ENCODE results near the gene EDN1.

DNA sequence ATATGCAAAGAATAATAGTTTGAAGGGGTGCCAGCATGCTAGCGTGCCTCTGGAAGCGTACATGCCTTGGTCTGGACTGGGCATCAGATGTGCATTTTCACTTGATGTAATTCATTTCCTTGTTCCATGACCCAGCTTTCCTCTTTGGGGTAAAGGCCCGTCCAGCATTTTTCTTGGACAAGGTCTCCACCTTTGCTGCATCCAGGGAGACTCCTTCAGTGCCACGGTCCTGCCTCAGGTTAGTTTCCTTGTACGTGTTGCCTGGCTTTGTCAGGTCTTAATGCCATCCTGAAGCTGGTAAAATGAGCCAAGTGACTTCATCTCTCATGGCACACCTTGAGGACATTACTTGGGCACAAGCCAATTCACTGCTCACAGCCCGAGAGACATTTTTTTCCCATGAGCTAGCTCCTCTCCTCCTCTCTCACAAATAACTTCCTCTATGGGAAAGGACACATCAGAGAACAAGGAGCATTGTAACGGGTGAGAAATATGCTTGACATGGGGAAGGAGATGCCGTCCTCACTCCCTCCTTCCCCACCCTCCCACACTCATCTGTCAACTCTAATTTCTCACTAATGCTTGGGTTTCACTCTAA, 23.9 kb downstream of the EDN1 start:
- no peak for TF ChIP-seq IRF2 (CRISPR knock-in tag; IDR thresholded peaks at IDR 0.05)
- TF ChIP-seq JUND (CRISPR knock-in tag; IDR thresholded peaks at IDR 0.05) = no peak
- no peak for TF ChIP-seq ELF4 (CRISPR knock-in tag; IDR thresholded peaks at IDR 0.05; ENCODE audit: borderline replicate concordance)
- TF ChIP-seq AGO2 (optimal IDR thresholded peaks at IDR 0.05; ENCODE audit: low read depth, low read length) = no peak
- TF ChIP-seq ZNF3 (CRISPR knock-in tag; IDR thresholded peaks at IDR 0.05) = no peak
- no peak for TF ChIP-seq SIN3B (IDR thresholded peaks at IDR 0.05; ENCODE audit: low read length)
- TF ChIP-seq, protein P1, sequence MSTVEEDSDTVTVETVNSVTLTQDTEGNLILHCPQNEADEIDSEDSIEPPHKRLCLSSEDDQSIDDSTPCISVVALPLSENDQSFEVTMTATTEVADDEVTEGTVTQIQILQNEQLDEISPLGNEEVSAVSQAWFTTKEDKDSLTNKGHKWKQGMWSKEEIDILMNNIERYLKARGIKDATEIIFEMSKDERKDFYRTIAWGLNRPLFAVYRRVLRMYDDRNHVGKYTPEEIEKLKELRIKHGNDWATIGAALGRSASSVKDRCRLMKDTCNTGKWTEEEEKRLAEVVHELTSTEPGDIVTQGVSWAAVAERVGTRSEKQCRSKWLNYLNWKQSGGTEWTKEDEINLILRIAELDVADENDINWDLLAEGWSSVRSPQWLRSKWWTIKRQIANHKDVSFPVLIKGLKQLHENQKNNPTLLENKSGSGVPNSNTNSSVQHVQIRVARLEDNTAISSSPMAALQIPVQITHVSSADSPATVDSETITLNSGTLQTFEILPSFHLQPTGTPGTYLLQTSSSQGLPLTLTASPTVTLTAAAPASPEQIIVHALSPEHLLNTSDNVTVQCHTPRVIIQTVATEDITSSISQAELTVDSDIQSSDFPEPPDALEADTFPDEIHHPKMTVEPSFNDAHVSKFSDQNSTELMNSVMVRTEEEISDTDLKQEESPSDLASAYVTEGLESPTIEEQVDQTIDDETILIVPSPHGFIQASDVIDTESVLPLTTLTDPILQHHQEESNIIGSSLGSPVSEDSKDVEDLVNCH (CRISPR knock-in tag; IDR thresholded peaks at IDR 0.05) = no peak
- no peak for TF ChIP-seq POLR2AphosphoS5 (IDR thresholded peaks at IDR 0.05; ENCODE audit: low read depth, low read length)
- TF ChIP-seq ZNF101 (CRISPR knock-in tag; IDR thresholded peaks at IDR 0.05; ENCODE audit: borderline replicate concordance, low read depth) = no peak
- TF ChIP-seq, protein P2, sequence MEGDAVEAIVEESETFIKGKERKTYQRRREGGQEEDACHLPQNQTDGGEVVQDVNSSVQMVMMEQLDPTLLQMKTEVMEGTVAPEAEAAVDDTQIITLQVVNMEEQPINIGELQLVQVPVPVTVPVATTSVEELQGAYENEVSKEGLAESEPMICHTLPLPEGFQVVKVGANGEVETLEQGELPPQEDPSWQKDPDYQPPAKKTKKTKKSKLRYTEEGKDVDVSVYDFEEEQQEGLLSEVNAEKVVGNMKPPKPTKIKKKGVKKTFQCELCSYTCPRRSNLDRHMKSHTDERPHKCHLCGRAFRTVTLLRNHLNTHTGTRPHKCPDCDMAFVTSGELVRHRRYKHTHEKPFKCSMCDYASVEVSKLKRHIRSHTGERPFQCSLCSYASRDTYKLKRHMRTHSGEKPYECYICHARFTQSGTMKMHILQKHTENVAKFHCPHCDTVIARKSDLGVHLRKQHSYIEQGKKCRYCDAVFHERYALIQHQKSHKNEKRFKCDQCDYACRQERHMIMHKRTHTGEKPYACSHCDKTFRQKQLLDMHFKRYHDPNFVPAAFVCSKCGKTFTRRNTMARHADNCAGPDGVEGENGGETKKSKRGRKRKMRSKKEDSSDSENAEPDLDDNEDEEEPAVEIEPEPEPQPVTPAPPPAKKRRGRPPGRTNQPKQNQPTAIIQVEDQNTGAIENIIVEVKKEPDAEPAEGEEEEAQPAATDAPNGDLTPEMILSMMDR (CRISPR knock-in tag; IDR thresholded peaks at IDR 0.05) = no peak
